Sigmoid colon (tissue), 7 donors: Measurements from ENCODE around the gene SLC8A1. TPM values are rescaled to one million over a fixed set of nuclear protein-coding genes. Genes with fewer than 3 reads are reported as not detected.

Experiments
- DNase-seq: peaks from one replicate; pipeline ENCODE4 v3.0.0-alpha.2; 2019
- H3K27ac ChIP-seq, 4 donors: fragments of 200-600 bp; sonication (generic); one replicate each; pipeline ENCODE4 v1.5.1; 2016 to 2019; ENCODE audit warnings: mild to moderate bottlenecking in 1 of 4
- H3K27me3 ChIP-seq, 3 donors: fragments of 200-600 bp; sonication (generic); one replicate each; pipeline ENCODE4 v1.5.1; 2019; ENCODE audit warnings: mild to moderate bottlenecking in 1 of 3
- H3K36me3 ChIP-seq, 4 donors: fragments of 200-600 bp; sonication (generic); one replicate each; pipeline ENCODE4 v1.5.1; 2016 to 2019
- H3K4me1 ChIP-seq, 4 donors: fragments of 200-600 bp; sonication (generic); one replicate each; pipeline ENCODE4 v1.5.1; 2017 to 2019
- H3K4me3 ChIP-seq, 4 donors: fragments of 200-600 bp; sonication (generic); one replicate each; pipeline ENCODE4 v1.5.1; 2017 to 2019; ENCODE audit warnings: mild to moderate bottlenecking in 2 of 4, moderate library complexity in 1 of 4
- H3K9me3 ChIP-seq, 4 donors: fragments of 200-600 bp in 3 of 4; sonication (generic) in 3 of 4; one replicate each; pipeline versions ENCODE4 v1.5.1 to v1.6.1; 2013 to 2019
- EP300 ChIP-seq, 4 donors: sonication (generic); formaldehyde crosslinking; IDR thresholded peaks; one replicate each; pipeline ENCODE4 v1.6.1; 2017; ENCODE audit warnings: antibody characterized with exemption in 4 of 4
- POLR2A ChIP-seq, 2 donors: fragments of 450-650 bp; IDR thresholded peaks; one replicate each; pipeline ENCODE4 v1.6.1; 2016; ENCODE audit warnings: antibody characterized with exemption in 2 of 2, mild to moderate bottlenecking in 2 of 2, moderate library complexity in 2 of 2
- POLR2AphosphoS5 ChIP-seq, 4 donors: sonication (generic); formaldehyde crosslinking; IDR thresholded peaks; one replicate each; pipeline ENCODE4 v1.6.1; 2017; ENCODE audit warnings: antibody characterized with exemption in 4 of 4
- WGBS, 2 donors: extraction: QIAGEN DNeasy Blood & Tissue Kit; methylation state at CpG; one replicate each; pipeline ENCODE4 v1.1.7; 2013; 5-methylcytosine and 5-hydroxymethylcytosine counted together
- intact Hi-C: fragments of 100-400 bp; cut with DNase I; formaldehyde crosslinking; loops from one replicate; pipeline ENCODE4 v1.15.1; 2023
- polyA plus RNA-seq, 3 donors: library from polyadenylated mRNA; stranded (reverse); fragments of 200-250 nt; gene quantifications; one replicate each; pipeline ENCODE4 v1.2.3, GENCODE V29; 2013
- total RNA-seq, 4 donors: library from RNA; depleted of rRNA; stranded (reverse); fragments of >200 nt; gene quantifications; one replicate each; pipeline ENCODE4 v1.1.0, GENCODE V29; 2016
- TF ChIP-seq, protein P1 (sequence below), 4 experiments: fragments of 450-650 bp in 3 of 4; fragments of 200-600 bp in 1 of 4; IDR thresholded peaks; one replicate each; pipeline ENCODE4 v1.5.1; 2016 to 2019; ENCODE audit warnings: antibody characterized with exemption in 4 of 4, mild to moderate bottlenecking in 3 of 4, moderate library complexity in 2 of 4
- donor health status: healthy with polysubstance abuse.
- donor health status: Bipolar disorder and iron deficiency.
- donor health status: healthy.

SLC8A1 gene
- total RNA-seq, result 100 to 1,000 TPM; 229 to 337 (median 302) TPM
- 1 to 10 TPM in 1 of 3 donors, under 1 TPM in 2; 0.60 to 3.7 (median 0.69) TPM for polyA plus RNA-seq

DNA sequence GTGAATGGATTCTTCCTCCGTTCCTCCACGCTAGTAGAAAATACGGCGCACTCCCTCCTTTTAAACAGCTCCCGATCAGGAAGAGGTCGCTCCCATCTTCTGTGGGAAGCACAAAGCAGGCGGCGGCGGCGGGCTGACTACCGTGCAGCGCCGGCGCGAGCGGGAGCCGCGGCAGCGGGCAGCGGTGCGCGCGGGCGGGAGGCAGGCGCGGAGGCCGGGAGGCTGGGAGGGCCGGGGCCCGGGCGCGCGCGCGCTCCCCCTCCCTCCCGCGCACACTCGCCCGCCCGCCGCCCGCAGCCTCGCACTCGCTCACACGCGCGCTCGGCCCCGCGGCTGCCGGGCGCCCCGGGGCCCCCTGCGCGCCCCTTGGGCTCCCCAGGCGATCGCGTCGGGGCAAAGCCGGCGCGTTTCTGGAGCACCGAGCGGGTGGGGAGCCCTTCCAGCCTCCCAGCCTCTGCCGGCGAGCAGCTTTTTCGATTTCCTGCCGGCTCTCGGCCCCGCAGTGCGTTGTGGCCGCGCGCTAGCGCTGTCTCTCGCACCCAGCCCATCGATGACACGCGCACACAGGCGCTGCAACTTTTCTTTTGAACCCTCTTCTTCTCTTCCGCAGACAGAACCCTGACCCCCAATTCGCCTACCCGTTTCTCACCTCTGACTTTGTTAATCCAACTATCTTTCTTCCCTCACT lies at the start of gene SLC8A1:
TSS of gene SLC8A1 (minus strand) at position 173 of the 688 bp plus-strand sequence.
- H3K4me1 ChIP-seq, result peaks cover 0 to 53% (median 24%) of the 10 kb centered on the region in 4 donors
- 1 to 7% methylated on average over 82 of the region's 82 CpGs for WGBS, 2 donors
- TF ChIP-seq POLR2A (IDR thresholded peaks at IDR 0.05) (peak in 1 of 2 donors; percentile 16), EP300 (IDR thresholded peaks at IDR 0.05) (no peak), POLR2AphosphoS5 (IDR thresholded peaks at IDR 0.05) (peak in 3 of 4 donors; percentile 28 to 62 (median 32))
- TF ChIP-seq, protein P1, sequence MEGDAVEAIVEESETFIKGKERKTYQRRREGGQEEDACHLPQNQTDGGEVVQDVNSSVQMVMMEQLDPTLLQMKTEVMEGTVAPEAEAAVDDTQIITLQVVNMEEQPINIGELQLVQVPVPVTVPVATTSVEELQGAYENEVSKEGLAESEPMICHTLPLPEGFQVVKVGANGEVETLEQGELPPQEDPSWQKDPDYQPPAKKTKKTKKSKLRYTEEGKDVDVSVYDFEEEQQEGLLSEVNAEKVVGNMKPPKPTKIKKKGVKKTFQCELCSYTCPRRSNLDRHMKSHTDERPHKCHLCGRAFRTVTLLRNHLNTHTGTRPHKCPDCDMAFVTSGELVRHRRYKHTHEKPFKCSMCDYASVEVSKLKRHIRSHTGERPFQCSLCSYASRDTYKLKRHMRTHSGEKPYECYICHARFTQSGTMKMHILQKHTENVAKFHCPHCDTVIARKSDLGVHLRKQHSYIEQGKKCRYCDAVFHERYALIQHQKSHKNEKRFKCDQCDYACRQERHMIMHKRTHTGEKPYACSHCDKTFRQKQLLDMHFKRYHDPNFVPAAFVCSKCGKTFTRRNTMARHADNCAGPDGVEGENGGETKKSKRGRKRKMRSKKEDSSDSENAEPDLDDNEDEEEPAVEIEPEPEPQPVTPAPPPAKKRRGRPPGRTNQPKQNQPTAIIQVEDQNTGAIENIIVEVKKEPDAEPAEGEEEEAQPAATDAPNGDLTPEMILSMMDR (IDR thresholded peaks at IDR 0.05), result no peak
- no peaks in the 10 kb centered on the region for H3K9me3 ChIP-seq
- H3K4me3 ChIP-seq, result peak within 1 kb of the TSS; percentile 57 to 67 (median 65)
- no peaks in the 10 kb centered on the region for H3K36me3 ChIP-seq
- H3K27me3 ChIP-seq, result no peaks in the 10 kb centered on the region
- intact Hi-C loops, result loop anchor here (2.0 to 10.0 kb wide), 7 partner anchors 60 to 537 kb away; no protein-coding TSS in a partner anchor
- peak within 1 kb of the TSS; percentile 86 to 96 (median 92) for H3K27ac ChIP-seq
- DNase-seq, result peak; percentile 68

DNA sequence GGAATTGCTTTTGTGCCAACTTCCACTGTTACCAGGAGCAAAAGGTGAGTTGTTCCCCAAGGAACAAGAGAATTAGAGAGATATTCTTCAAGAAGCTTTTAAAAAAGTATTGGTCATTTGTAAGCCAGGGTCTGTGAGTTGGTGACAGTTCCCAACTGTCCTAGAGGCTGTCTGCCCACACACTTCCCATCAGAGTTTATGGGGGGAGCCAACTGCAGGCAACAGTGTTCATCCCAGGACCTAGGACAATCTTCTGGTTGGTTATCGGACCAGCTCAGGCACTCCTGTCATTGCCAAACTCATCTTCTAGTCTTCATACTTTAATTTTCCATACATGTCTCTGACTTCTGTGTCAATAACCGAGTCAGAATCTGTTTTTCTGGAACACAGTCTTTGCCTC lies 47.5 kb upstream of the SLC8A1 start:
- Histone ChIP-seq H3K4me3 (no peak overlapping the region), H3K27ac (peak overlapping the region in 2 of 4 donors; percentile 8 to 51), H3K27me3 (no peaks in the 10 kb centered on the region), H3K9me3 (no peaks in the 10 kb centered on the region), H3K4me1 (peaks cover 0 to 29% (median 10%) of the 10 kb centered on the region in 4 donors), H3K36me3 (no peaks in the 10 kb centered on the region)
- TF ChIP-seq POLR2A (IDR thresholded peaks at IDR 0.05), result no peak
- no peak for TF ChIP-seq POLR2AphosphoS5 (IDR thresholded peaks at IDR 0.05)
- TF ChIP-seq EP300 (IDR thresholded peaks at IDR 0.05), result no peak
- TF ChIP-seq, protein P1 (IDR thresholded peaks at IDR 0.05), result no peak
- intact Hi-C loops, result no loop called here
- 86 to 93% methylated on average over 2 of the region's 2 CpGs for WGBS, 2 donors
- no peak for DNase-seq

DNA sequence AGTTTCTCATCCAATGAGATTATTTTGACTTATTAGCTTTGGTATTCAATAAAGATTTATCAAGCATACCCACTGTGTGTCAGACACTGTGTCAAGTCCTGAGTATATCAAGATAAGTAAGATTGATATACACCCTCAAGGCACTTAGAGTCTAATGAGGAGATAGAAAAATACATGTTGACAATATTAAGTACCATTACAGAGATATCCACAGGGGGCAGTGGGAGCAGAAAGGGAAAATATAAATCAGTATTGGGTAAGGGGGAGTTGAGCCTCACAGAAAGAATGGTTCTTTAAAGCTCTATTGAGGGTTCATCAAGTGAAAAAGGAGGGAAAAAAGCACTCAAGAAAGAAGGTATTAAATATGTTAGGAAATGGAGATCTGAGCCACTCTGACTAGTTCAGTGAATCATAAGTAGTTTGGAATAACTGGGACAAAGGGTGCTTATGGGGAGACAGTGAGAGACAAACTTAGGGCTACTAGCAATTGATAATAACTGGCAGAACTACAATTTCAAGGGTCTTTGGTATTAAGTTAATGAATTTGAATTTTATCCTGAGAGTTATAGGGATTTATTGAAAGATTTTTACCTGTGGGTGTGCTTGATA lies 45.5 kb upstream of the SLC8A1 start:
- intact Hi-C loops, result no loop called here

DNA sequence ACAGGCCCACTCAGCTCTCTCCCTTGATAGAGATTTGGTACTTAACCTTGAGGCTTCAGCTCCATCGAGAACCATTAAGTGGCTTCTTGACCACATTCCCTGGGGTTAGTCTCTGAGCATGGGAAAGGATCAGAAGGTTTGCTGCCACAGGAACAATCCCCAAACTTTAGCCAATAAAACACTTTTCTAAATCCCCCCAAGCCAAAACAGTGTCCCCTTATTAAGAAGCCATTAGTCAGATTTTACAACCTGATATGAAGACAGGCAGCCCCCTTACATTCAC lies 37.7 kb upstream of the SLC8A1 start:
- Histone ChIP-seq H3K27ac (peak overlapping the region; percentile 67 to 78 (median 72)), H3K27me3 (no peaks in the 10 kb centered on the region), H3K9me3 (no peaks in the 10 kb centered on the region), H3K36me3 (no peaks in the 10 kb centered on the region), H3K4me3 (peak overlapping the region; percentile 37 to 52 (median 42)), H3K4me1 (peaks cover 0 to 36% (median 19%) of the 10 kb centered on the region in 4 donors)
- WGBS, 2 donors, result 61 to 62% methylated on average over 1 of the region's 1 CpG
- TF ChIP-seq POLR2AphosphoS5 (IDR thresholded peaks at IDR 0.05), result no peak
- no peak for TF ChIP-seq POLR2A (IDR thresholded peaks at IDR 0.05)
- no peak for DNase-seq
- intact Hi-C loops, result loop anchor here (10.0 kb wide), 1 partner anchor 275 kb away; no protein-coding TSS in a partner anchor

More for the DNA sequence above, 45.5 kb upstream of the SLC8A1 start:
- Histone ChIP-seq H3K36me3 (no peaks in the 10 kb centered on the region), H3K27ac (peak overlapping the region in 1 of 4 donors; percentile 51), H3K9me3 (no peaks in the 10 kb centered on the region), H3K4me1 (peaks cover 0 to 29% (median 10%) of the 10 kb centered on the region in 4 donors), H3K27me3 (no peaks in the 10 kb centered on the region), H3K4me3 (no peak overlapping the region)
- no peak for TF ChIP-seq POLR2A (IDR thresholded peaks at IDR 0.05)
- TF ChIP-seq, protein P1 (IDR thresholded peaks at IDR 0.05), result peak in 1 of 4 experiments; percentile 22
- TF ChIP-seq EP300 (IDR thresholded peaks at IDR 0.05), result no peak
- DNase-seq, result no peak
